Cardiac atrium fibroblast (primary cell): ENCODE measurements around the gene YPEL4. TPM values are rescaled to one million over a fixed set of nuclear protein-coding genes. Genes with fewer than 3 reads are reported as not detected.

Source experiments
- total RNA-seq: library from RNA; depleted of rRNA; stranded (reverse); fragments of >200 nt; gene quantifications from 2 replicates; pipeline ENCODE4 v1.2.3, GENCODE V29; 2015

Gene YPEL4
- total RNA-seq = 0.16 TPM in 1 of 2 replicates, not detected in the other

GRCh38 chr11:57649826-57650738, at the start of gene YPEL4:
TSS of gene YPEL4 (minus strand) at chr11:57649912. CDS start at chr11:57647107, 2,805 bp downstream.

DNA sequence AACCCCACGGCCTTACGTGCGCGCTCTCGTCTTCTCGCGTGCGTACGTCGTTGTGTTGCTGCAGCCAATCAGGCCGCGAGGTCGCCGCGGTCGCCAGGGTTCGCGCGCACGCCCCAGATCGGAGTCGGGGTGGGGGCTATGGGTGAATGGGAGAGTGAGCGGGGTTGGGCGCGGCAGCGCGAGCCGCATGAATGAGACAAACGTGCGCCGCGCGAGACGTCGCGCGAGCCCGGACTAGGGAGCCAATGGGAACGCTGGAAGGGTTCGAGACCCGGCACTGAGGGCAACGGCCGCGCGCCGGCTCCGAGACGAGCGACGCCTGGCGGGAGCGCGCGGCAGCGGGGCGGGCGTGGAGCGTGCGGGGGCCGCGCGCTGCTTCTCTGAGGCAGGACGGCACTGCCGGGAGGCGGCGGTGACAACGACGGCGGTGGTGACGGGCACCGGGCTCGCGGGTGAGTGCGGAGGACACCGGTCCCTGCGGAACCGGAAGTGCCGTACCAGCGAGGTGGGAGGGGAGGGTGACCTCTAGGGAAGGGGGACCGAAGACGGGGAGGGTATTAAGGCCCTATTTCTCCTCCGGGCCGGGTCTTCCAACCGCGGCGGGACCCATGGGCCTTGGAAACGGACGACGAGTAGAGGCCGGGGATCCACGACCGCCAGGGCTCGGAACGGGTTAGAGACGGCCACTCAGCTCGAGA, 18.2 kb upstream of the YPEL4 start, which contains the start of gene ZDHHC5:
Gene ZDHHC5 (plus strand): TSS at position 379 of the 698 bp plus-strand sequence. CDS start 4,977 bp downstream, outside the sequence.

GRCh38 chr11:57657194-57658022, 7.7 kb upstream of the YPEL4 start, which contains the start of gene CLP1:
TSS of gene CLP1 (plus strand) at chr11:57657762. CDS start at chr11:57659477, 1,715 bp downstream.

DNA sequence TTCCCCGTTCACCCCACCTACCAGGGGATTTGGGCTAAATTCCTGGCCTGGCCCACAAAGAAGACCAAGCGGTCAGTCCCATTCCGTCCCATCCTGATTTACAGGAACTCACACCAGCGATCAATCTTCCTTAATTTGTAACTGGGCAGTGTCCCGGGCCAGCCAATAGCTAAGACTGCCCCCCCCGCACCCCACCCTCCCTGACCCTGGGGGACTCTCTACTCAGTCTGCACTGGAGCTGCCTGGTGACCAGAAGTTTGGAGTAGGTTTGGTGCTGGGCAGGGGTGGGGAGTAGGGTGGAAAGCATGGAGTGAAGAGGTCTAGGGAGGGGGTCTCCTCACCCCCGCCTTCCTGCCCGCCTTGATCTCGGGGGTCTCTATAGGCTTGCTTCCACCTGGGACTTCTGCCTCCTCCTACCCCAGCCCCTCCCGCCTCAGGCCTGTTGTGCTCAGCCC, 52.2 kb downstream of the YPEL4 start, which contains the start of gene SERPING1:
Gene SERPING1 (plus strand): TSS at position 225 of the 455 bp plus-strand sequence. CDS start 586 bp downstream, outside the sequence.

Other genes starting within 250 kb of the YPEL4 start
- gene SLC43A3, start 222.8 kb downstream of the YPEL4 start, total RNA-seq = 20.7 and 35.0 TPM in 2 replicates
- 1.1 TPM in 1 of 2 replicates, not detected in the other for gene RTN4RL2, start 189.4 kb downstream of the YPEL4 start, total RNA-seq
- gene SLC43A1, start 134.2 kb downstream of the YPEL4 start, total RNA-seq = 8.6 and 14.6 TPM in 2 replicates
- 14.6 and 35.6 TPM in 2 replicates for gene TIMM10, start 119.2 kb downstream of the YPEL4 start, total RNA-seq
- not detected in 2 replicates for gene SMTNL1, start 112.3 kb downstream of the YPEL4 start, total RNA-seq
- 48.1 and 61.7 TPM in 2 replicates for gene UBE2L6, start 82.2 kb downstream of the YPEL4 start, total RNA-seq
- gene SERPING1, start 52.2 kb downstream of the YPEL4 start, total RNA-seq = 169 and 221 TPM in 2 replicates
- gene CLP1, start 7.8 kb upstream of the YPEL4 start, total RNA-seq = 11.0 and 16.7 TPM in 2 replicates
- gene ZDHHC5, start 18.2 kb upstream of the YPEL4 start, total RNA-seq = 40.6 and 44.6 TPM in 2 replicates
- 13.5 and 25.6 TPM in 2 replicates for gene MED19, start 62.3 kb upstream of the YPEL4 start, total RNA-seq
- gene TMX2, start 62.7 kb upstream of the YPEL4 start, total RNA-seq = 59.4 and 75.0 TPM in 2 replicates
- 94.4 and 139 TPM in 2 replicates for gene SELENOH, start 91.6 kb upstream of the YPEL4 start, total RNA-seq
- gene BTBD18, start 101.9 kb upstream of the YPEL4 start, total RNA-seq = not detected in 2 replicates
- 78.7 and 79.7 TPM in 2 replicates for gene CTNND1, start 111.9 kb upstream of the YPEL4 start, total RNA-seq